GM12864 (cell line): Measurements from ENCODE around the gene APCDD1L.
"Not testable (repeated sequence)": the region's sequence is repeated elsewhere in the genome, so short reads cannot be mapped to it uniquely, and the experiment has no call there.

Experiments
- DNase-seq: peaks from one replicate; pipeline ENCODE4 v3.0.0-alpha.2; 2011; ENCODE audit warnings: low read depth
- H3K4me3 ChIP-seq: 2 replicates; pipeline ENCODE4 v1.5.1; 2011; ENCODE audit warnings: mild to moderate bottlenecking, low read depth, low read length, control low read depth
- CTCF ChIP-seq: IDR thresholded peaks from 2 replicates; pipeline ENCODE4 v1.5.1; 2011; ENCODE audit warnings: low read depth, mild to moderate bottlenecking, moderate library complexity, low read length, control low read depth, inconsistent platforms; ENCODE audit errors: missing control alignments

Gene APCDD1L

GRCh38 chr20:58420798-58421496, 94.3 kb downstream of the APCDD1L start:
- TF ChIP-seq CTCF = no peak
- DNase-seq = no peak
- H3K4me3 ChIP-seq = no peak overlapping the region

GRCh38 chr20:58418949-58419748, 96.0 kb downstream of the APCDD1L start:
- TF ChIP-seq CTCF = no peak

GRCh38 chr20:58417438-58417837, 97.8 kb downstream of the APCDD1L start:
- no peak for DNase-seq
- H3K4me3 ChIP-seq = no peak overlapping the region
- no peak for TF ChIP-seq CTCF

More at GRCh38 chr20:58418949-58419748, 96.0 kb downstream of the APCDD1L start:
- no peak overlapping the region for H3K4me3 ChIP-seq
- no peak for DNase-seq

GRCh38 chr20:58416835-58417234, 98.4 kb downstream of the APCDD1L start:
- DNase-seq = no peak
- H3K4me3 ChIP-seq = no peak overlapping the region
- no peak for TF ChIP-seq CTCF

- no peak overlapping the region for H3K4me3 ChIP-seq
- no peak for DNase-seq
- no peak for TF ChIP-seq CTCF
These were observed 99.1 kb downstream of the APCDD1L start for GRCh38 chr20:58416057-58416456.

GRCh38 chr20:58414786-58415185, 100.4 kb downstream of the APCDD1L start:
- DNase-seq, H3K4me3 ChIP-seq: not testable (repeated sequence)

GRCh38 chr20:58414216-58414615, 101.0 kb downstream of the APCDD1L start:
- not testable (repeated sequence) for H3K4me3 ChIP-seq, DNase-seq
